Measurements from ENCODE around the gene OR2A5.
"Not testable (repeated sequence)": the region's sequence is repeated elsewhere in the genome, so short reads cannot be mapped to it uniquely, and the experiment has no call there.

Gene OR2A5

DNA sequence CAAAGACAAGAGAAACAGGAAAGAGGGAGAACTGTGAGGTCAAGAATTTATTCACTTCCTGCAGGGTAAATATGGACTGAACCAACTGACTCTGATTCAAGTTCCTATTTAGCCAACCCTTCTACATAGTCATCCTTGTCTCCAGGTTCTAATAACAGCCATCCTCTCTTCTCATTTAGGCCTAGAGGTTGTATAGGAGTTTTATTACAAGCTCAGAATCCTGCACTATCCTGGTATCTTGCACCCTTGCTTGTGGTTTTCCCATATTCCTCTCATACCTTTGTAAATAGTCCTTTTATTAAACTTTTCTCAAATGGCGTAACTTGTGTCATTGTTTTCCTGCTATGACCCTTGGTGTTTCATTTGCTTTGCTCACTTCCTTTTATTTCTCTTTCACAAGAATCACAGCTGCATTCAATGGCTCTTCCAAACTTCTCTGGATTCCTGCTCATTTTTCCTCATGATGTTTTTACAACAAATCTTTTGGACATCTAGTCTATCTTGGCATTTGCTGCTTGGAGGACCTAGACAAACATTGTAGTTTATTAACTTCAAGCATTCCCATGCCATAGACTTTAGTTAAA, 12.4 kb upstream of the OR2A5 start:
- DNase-seq, result no peak

DNA sequence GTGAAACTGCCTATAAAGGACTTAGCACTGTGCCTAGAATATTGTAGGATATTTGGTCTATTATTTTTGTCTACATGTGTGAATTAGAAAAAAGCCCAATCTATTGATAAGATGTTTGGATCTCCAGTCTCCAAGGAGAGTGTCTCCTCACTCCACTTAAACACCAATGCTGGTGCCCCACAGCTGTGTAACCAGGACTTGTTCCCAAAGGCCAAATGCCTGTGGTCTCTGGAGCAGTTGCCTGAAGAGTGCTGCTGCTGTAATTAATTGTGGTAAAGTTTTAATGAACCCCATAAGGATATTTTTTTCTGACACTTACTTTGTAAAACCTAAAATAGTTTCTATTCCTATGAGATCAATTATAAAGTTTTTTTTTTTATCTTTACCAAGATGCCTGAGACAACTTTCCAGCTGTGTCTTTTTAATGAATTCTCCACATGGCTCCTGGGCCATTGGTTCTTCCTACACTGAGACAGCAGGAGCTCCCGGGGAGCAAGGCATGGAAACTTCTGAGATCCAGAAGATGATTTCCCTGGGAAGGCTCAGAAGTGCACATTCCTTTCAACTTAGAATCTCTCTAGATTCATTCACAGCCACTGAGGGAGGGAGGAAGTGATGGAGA, 11.2 kb upstream of the OR2A5 start:
- DNase-seq, result no peak

GRCh38 chr7:144038887-144039286, 9.9 kb upstream of the OR2A5 start:
- no peak for DNase-seq

DNA sequence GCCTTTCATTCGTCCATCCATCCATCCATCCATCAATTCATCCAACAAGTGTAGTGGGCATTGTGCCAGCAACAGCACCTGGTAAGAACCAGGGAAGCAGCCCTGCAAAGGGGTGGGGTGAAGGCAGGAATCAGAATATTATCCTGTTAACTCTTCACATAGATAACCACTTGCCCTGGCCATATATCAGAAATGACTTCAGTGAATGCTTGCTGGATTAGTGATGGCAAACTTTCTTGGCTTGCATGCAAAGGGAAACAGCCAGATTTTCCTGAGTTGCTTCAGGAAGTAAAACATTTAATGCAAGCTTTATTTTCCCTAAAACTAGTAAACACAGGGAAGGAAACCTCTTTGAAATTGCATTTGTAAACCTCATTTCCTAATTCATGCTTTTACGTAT, 743 bp downstream of the OR2A5 start:
- no peak for DNase-seq

- no peak for DNase-seq
These were observed 1.3 kb downstream of the OR2A5 start for GRCh38 chr7:144050093-144050492.

GRCh38 chr7:144050884-144051283, 2.1 kb downstream of the OR2A5 start:
- not testable (repeated sequence) for DNase-seq

GRCh38 chr7:144057954-144058353, 9.2 kb downstream of the OR2A5 start:
- DNase-seq, result no peak

GRCh38 chr7:144063710-144064109, 15.0 kb downstream of the OR2A5 start:
- DNase-seq, result no peak

- DNase-seq, result no peak
These were observed 20.8 kb downstream of the OR2A5 start, which contains the start of gene OR2A25 for GRCh38 chr7:144069511-144069910. Gene OR2A25 (plus strand): TSS chr7:144069811. CDS start chr7:144074220, 4,409 bp downstream.

DNA sequence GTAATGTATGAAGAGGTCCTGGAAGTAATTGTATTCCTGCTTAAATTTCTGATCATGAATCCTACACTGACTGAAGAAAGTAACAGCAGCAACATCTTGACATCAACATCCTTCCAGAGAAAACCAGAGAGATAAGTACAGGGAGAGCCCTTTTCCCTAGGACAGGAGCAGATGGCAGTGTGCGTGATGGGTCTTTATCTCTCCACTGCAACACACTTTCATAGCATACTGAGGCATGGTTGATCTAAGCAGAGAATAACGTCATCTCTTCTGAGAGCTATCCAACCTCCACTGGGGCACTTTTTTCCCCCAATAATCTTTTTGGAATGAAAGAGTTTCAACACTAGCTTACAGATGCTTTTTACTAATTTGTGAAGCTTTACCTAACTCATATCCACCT, 21.2 kb downstream of the OR2A5 start:
- no peak for DNase-seq

DNA sequence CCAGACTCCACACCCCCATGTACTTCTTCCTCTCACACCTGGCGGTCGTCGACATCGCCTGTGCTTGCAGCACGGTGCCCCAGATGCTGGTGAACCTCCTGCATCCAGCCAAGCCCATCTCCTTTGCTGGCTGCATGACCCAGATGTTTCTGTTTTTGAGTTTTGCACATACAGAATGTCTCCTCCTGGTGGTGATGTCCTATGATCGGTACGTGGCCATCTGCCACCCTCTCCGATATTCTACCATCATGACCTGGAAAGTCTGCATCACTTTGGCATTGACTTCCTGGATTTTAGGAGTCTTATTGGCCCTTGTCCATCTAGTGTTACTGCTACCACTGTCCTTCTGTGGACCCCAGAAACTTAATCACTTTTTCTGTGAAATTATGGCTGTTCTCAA, 25.6 kb downstream of the OR2A5 start:
- DNase-seq, result no peak

GRCh38 chr7:144085978-144086377, 37.2 kb downstream of the OR2A5 start, which contains the start of gene OR2A12:
Gene OR2A12 (plus strand): TSS chr7:144086278. CDS start chr7:144095108, 8,830 bp downstream.
- DNase-seq, result no peak

DNA sequence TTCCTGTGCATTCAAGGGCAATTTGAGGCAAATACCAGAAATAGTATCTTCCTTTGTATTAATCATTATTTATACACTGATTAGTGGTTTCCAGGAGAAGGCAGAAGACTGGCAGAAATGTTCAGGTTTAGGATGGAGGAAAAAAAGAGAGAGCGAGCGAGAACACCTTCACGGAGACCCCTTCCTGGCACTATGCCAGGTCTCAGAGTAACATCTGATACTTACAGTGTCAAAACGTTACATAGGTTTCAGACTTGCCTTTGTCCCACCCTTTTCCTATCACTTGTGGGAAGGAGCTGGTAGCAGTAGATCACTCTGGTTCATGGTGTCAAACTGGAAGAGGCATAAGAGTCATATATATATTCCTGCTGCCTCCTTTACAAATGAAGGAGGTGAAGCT, 38.0 kb downstream of the OR2A5 start:
- no peak for DNase-seq

- no peak for DNase-seq
These were observed 38.5 kb downstream of the OR2A5 start for GRCh38 chr7:144087230-144087629.

GRCh38 chr7:144090667-144091066, 41.9 kb downstream of the OR2A5 start:
- DNase-seq, result no peak

GRCh38 chr7:144098776-144099175, 50.0 kb downstream of the OR2A5 start:
- DNase-seq, result no peak

DNA sequence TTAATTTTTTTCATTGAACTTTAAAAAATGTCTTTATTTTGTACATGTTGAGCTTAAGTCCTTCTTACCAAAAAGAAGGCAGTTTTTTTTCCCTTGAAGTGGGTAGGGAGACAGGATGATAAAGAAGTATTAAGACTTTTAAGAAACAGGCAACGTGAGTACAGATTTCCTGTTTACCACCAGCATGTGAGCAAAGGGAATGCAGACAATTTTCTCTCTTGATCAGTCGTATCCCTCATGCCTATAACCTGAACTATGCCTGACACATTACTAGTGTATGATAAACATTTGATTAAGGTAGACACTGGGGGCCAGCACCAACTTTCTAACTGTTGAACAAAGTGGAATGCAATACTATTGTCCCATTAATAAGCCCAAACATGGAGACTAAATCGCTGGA, 51.9 kb downstream of the OR2A5 start:
- DNase-seq, result no peak

DNA sequence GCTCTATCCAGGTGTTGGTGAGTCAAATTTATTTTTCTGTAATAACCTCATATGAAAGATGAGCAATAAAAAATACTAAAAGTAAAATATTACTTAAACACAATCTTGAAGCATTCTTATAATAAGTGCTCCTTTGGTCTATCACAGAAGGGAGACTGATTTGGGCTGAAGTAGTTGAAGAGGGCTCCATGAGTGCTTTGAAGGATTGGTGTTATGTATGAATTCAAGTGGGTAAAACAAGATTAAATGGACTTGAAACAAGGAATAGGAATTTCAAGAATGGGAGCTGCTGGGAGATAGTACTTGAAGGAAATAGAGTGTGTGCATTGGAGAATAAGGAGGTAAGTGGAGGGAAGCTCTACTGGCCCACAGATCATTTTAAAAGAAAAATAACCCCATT, 53.3 kb downstream of the OR2A5 start:
- DNase-seq, result no peak

DNA sequence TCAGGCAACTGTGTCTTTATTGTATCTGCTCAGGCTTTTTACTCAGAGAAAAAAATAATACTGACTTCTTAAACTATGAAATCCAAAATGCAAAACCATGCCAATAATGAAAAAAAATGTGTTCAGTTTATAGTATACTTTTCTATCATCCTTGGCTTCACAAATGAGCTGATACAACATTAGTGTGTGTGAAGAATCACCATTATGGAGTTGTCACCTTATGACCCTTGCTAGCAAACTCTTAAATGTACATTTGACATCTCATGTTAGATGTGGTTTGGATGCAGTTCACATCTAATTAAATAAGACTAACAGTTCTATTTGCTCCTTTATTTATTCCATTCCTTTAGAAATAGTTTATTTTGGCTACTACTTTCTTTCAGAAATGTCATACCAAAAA, 56.5 kb downstream of the OR2A5 start:
- no peak for DNase-seq

All from NCI-H774 (cell line).